Activated CD4-positive, alpha-beta T cell treated with anti-CD3 and anti-CD28 coated beads, Interleukin-2, amount 10 ng/mL, durations not matched to agents 7 days and 5 days (primary cell): Measurements from ENCODE around the gene ANKHD1. TPM values are rescaled to one million over a fixed set of nuclear protein-coding genes. Genes with fewer than 3 reads are reported as not detected.

ENCODE experiments used
- CTCF ChIA-PET: fragments of 350-600 bp; sonication (Branson Sonifier 250); formaldehyde crosslinking; loops from one replicate; lab custom pipeline; 2021; ENCODE audit warnings: antibody characterized with exemption; lab: Charles Lee
- POLR2A ChIA-PET: fragments of 350-600 bp; sonication (Branson Sonifier 250); formaldehyde crosslinking; loops from one replicate; lab custom pipeline; 2021; ENCODE audit warnings: antibody characterized with exemption; lab: Charles Lee
- DNase-seq: peaks from one replicate; pipeline ENCODE4 v3.0.0-alpha.2; 2020
- H3K27ac Mint-ChIP-seq: one replicate; pipeline ENCODE4 v1.8.0; 2021; ENCODE audit warnings: mild to moderate bottlenecking, moderate library complexity, mixed read lengths
- H3K27me3 Mint-ChIP-seq: one replicate; pipeline ENCODE4 v1.8.0; 2021; ENCODE audit warnings: mixed read lengths
- H3K36me3 Mint-ChIP-seq: one replicate; pipeline ENCODE4 v1.8.0; 2021; ENCODE audit warnings: low read depth, mixed read lengths
- H3K4me1 Mint-ChIP-seq: one replicate; pipeline ENCODE4 v1.8.0; 2021; ENCODE audit warnings: mixed read lengths
- H3K4me3 Mint-ChIP-seq: one replicate; pipeline ENCODE4 v1.8.0; 2021; ENCODE audit warnings: mild to moderate bottlenecking, moderate library complexity, mixed read lengths
- H3K9me3 Mint-ChIP-seq: one replicate; pipeline ENCODE4 v1.8.0; 2021; ENCODE audit warnings: mixed read lengths
- total RNA-seq, 2 experiments: library from RNA; stranded (reverse); gene quantifications; one replicate each; pipeline ENCODE4 v1.2.3, GENCODE V29; 2021

The ANKHD1 gene
- total RNA-seq, 2 experiments from 2014 or later = 118 TPM

DNA sequence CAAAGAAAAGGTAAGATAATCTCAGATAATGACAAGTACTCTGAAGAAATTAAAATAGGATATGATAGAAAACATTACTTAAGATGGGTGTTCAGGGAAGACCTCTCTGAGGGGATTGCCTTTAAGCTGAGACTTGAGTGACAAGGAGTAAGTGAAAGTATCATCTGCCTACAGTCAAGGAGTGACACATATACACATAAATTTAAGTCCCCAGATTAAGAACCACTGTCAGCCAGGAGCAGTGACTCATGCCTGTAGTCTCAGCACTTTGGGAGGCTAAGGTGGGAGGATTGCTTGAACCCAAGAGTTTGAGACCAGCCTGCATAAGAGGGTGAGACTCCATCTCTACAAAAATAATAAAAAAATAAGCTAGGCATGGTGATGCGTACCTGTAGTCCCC is 19.7 kb upstream of the ANKHD1 start:
- H3K36me3 Mint-ChIP-seq = no peaks in the 10 kb centered on the region

DNA sequence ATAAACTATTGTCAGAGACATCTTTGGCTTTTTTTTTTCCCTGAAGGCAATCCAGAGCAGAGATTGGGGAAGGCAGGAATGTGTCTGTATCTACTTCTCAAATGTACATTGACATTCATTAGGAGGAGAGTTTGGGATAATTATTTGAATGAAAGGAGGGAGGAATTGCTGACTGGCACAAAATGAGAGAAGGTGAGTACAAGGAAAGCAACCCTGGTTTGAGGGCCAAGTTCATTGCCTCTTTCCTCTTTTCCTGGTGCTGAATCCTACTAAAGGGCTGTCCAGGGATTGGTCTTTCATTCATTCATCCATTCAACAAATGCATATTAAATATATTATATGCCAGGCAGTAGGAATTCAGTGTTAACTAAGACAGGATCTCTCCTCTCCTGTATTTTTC is 18.8 kb upstream of the ANKHD1 start:
- H3K36me3 Mint-ChIP-seq = no peaks in the 10 kb centered on the region

More for the DNA sequence above, 19.7 kb upstream of the ANKHD1 start:
- no peaks in the 10 kb centered on the region for H3K9me3 Mint-ChIP-seq
- H3K4me1 Mint-ChIP-seq = peaks cover 10% of the 10 kb centered on the region
- H3K27ac Mint-ChIP-seq = no peak overlapping the region
- DNase-seq = no peak
- H3K27me3 Mint-ChIP-seq = no peaks in the 10 kb centered on the region
- ChIA-PET POLR2A (interaction anchor here (0.7 kb wide), 1 partner anchor 167 kb away, joined by 3 read pairs; no protein-coding TSS in a partner anchor), CTCF (interaction anchor here (1.3 to 2.4 kb wide), 2 partner anchors 9 to 19 kb away, joined by 4 to 10 read pairs; partner anchors contain the start of gene ANKHD1)
- no peak overlapping the region for H3K4me3 Mint-ChIP-seq

DNA sequence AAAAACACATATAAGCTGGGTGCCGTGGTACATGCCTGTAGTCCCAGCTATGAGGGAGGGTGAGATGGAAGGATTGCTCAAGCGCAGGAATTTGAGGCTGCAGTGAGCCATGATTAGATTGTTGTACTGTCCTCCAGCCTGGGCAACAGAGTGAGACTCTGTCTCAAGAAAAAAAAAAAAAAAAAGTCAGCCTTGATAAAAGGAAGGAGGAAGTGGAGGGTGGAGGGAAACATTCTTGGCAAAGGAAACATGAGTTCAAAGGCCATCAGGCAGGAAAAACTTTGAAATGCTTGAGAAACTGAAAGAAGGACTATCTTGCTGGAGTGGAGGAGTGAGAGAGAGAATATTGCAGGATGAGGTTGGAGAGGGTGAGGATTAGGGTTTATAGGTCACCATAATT is 18.3 kb upstream of the ANKHD1 start:
- H3K9me3 Mint-ChIP-seq = no peaks in the 10 kb centered on the region
- no peak for DNase-seq
- no peaks in the 10 kb centered on the region for H3K27me3 Mint-ChIP-seq
- H3K27ac Mint-ChIP-seq = no peak overlapping the region
- ChIA-PET POLR2A (no interaction called here), CTCF (interaction anchor here (2.4 kb wide), 1 partner anchor 11 kb away, joined by 10 read pairs; no protein-coding TSS in a partner anchor)
- peaks cover 10% of the 10 kb centered on the region for H3K4me1 Mint-ChIP-seq
- no peaks in the 10 kb centered on the region for H3K36me3 Mint-ChIP-seq
- no peak overlapping the region for H3K4me3 Mint-ChIP-seq

More for the DNA sequence above, 18.8 kb upstream of the ANKHD1 start:
- Mint-ChIP-seq H3K27me3 (no peaks in the 10 kb centered on the region), H3K4me3 (no peak overlapping the region), H3K9me3 (no peaks in the 10 kb centered on the region), H3K27ac (peak overlapping the region; percentile 19), H3K4me1 (peaks cover 10% of the 10 kb centered on the region)
- ChIA-PET POLR2A (no interaction called here), CTCF (interaction anchor here (2.4 kb wide), 1 partner anchor 10 kb away, joined by 10 read pairs; no protein-coding TSS in a partner anchor)
- no peak for DNase-seq

DNA sequence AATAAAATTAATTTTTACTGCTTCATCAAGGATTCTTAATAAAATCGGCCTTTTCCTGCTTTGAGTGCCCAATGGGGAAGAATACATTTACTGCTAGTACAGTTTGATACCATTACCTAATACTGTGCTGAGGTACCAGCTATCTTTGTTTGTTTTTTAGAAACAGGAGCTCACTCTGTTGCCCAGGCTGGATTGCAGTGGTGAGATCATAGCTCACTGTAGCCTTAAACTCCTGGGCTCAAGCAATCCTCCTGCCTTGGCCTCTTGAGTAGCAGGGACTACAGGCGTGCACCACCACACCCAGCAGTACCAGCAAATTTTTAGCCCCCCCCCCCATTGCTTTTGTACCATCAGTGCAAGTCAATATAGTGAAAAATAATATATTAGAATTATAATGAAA is 13.6 kb upstream of the ANKHD1 start:
- Mint-ChIP-seq H3K27me3 (no peaks in the 10 kb centered on the region), H3K4me1 (peaks cover 7% of the 10 kb centered on the region), H3K36me3 (no peaks in the 10 kb centered on the region), H3K9me3 (no peaks in the 10 kb centered on the region), H3K4me3 (no peak overlapping the region), H3K27ac (no peak overlapping the region)
- POLR2A ChIA-PET = no interaction called here
- CTCF ChIA-PET = interaction anchor here (0.8 to 1.7 kb wide), 4 partner anchors 13 to 338 kb away, joined by 3 to 5 read pairs (median 3); partner anchors contain the start of gene ANKHD1
- DNase-seq = no peak

- no peaks in the 10 kb centered on the region for H3K27me3 Mint-ChIP-seq
- no peak overlapping the region for H3K27ac Mint-ChIP-seq
- POLR2A ChIA-PET = no interaction called here
- H3K36me3 Mint-ChIP-seq = no peaks in the 10 kb centered on the region
- no peaks in the 10 kb centered on the region for H3K4me1 Mint-ChIP-seq
- DNase-seq = no peak
- CTCF ChIA-PET = no interaction called here
- H3K9me3 Mint-ChIP-seq = no peaks in the 10 kb centered on the region
- H3K4me3 Mint-ChIP-seq = no peak overlapping the region
Measured at GRCh38 chr5:140391312-140391711, 10.3 kb upstream of the ANKHD1 start.

DNA sequence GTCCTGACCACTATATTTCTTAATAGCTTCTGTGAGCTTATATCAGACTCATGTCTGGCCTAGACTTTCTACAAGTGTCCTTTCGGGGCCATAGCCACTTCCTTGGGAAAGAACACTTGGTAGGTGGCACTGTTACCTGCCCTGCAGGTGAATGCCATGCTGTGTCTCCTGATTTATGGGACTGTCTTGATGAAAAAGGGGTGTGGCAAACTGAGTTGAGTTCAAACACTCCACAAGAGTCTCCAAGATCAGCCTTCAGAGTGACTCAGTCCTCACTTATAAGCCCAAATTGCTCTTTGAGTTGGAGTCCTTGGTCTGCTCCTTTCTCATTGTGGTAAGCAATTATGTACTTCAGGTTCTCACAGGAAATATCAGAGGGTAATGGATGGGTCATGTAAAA is 9.9 kb upstream of the ANKHD1 start:
- H3K4me1 Mint-ChIP-seq = no peaks in the 10 kb centered on the region
- H3K27ac Mint-ChIP-seq = no peak overlapping the region
- H3K9me3 Mint-ChIP-seq = no peaks in the 10 kb centered on the region
- H3K4me3 Mint-ChIP-seq = no peak overlapping the region
- no peak for DNase-seq
- no peaks in the 10 kb centered on the region for H3K27me3 Mint-ChIP-seq
- POLR2A ChIA-PET = interaction anchor here (0.7 kb wide), 1 partner anchor 265 kb away, joined by 4 read pairs; no protein-coding TSS in a partner anchor
- CTCF ChIA-PET = no interaction called here
- no peaks in the 10 kb centered on the region for H3K36me3 Mint-ChIP-seq

DNA sequence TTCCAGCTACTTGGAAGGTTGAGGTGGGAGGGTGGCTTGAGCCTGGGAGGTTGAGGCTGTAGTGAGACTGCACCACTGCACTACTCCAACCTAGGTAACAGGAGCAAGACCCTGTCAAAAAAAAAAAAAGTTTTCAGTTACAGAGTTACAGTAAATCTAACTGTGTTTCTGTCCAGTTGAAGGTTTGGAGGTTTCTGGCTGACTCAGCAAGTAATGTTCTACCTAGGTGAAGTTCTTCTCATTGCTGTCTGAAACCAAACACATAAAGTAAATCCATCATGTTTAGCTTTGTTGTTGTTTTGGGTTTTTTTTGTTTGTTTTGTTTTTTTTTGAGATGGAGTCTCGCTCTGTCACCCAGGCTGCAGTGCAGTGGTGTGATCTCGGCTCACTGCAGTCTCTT is 7.9 kb upstream of the ANKHD1 start:
- no peak overlapping the region for H3K27ac Mint-ChIP-seq
- H3K36me3 Mint-ChIP-seq = no peaks in the 10 kb centered on the region
- no peak overlapping the region for H3K4me3 Mint-ChIP-seq
- no peak for DNase-seq
- ChIA-PET CTCF (interaction anchor here (0.7 to 1.6 kb wide), 5 partner anchors 7 to 158 kb away, joined by 3 to 4 read pairs (median 3); no protein-coding TSS in a partner anchor), POLR2A (no interaction called here)
- no peaks in the 10 kb centered on the region for H3K9me3 Mint-ChIP-seq
- H3K27me3 Mint-ChIP-seq = no peaks in the 10 kb centered on the region
- peaks cover 1% of the 10 kb centered on the region for H3K4me1 Mint-ChIP-seq

- Mint-ChIP-seq H3K27me3 (no peaks in the 10 kb centered on the region), H3K27ac (no peak overlapping the region), H3K4me1 (peaks cover 16% of the 10 kb centered on the region), H3K36me3 (peaks cover 4% of the 10 kb centered on the region), H3K9me3 (no peaks in the 10 kb centered on the region), H3K4me3 (no peak overlapping the region)
- no peak for DNase-seq
- CTCF ChIA-PET = interaction anchor here (0.6 kb wide), 1 partner anchor 357 kb away, joined by 3 read pairs; no protein-coding TSS in a partner anchor
- POLR2A ChIA-PET = no interaction called here
Measured at GRCh38 chr5:140398379-140398811, 3.2 kb upstream of the ANKHD1 start.

DNA sequence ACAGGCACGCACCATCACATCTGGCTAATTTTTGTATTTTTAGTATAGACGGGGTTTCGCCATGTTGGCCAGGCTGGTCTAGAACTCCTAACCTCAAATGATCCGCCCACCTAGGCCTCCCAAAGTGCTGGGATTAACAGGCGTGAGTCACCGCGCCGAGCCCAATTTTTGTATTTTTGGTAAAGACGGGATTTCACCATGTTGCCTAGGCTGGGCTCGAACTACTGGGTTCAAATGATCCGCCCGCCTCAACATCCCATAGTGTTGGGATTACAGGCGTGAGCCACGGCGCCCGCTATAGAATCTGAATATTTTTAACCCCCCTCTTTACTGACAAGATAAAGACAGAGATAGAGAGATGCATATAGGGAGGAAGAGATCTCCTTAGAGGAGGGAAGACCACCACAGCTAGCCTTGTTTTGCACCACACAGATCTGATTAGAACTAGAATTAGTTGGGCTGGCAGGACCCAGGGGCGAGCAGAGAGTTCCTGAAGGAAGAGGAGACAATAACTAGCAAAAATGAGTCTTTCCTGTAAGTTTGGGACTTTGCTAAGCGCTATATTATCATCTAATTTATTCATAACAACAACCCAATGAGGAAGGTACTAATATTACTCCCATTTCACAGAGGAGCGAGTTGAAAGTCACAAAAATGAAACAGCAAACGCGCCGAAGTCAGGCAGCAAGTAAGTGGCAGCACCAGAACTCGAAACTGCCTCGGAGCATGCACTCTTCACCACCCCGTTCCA is 1.5 kb upstream of the ANKHD1 start:
- H3K27ac Mint-ChIP-seq = no peak overlapping the region
- no peaks in the 10 kb centered on the region for H3K27me3 Mint-ChIP-seq
- no peaks in the 10 kb centered on the region for H3K9me3 Mint-ChIP-seq
- H3K4me1 Mint-ChIP-seq = peaks cover 29% of the 10 kb centered on the region
- CTCF ChIA-PET = interaction anchor here (1.0 to 2.4 kb wide), 7 partner anchors 15 to 325 kb away, joined by 3 to 9 read pairs (median 3); partner anchors contain the start of gene TMCO6
- peak; percentile 49 for DNase-seq
- peaks cover 12% of the 10 kb centered on the region for H3K36me3 Mint-ChIP-seq
- POLR2A ChIA-PET = interaction anchor here (2.1 kb wide), 1 partner anchor 326 kb away, joined by 5 read pairs; no protein-coding TSS in a partner anchor
- no peak overlapping the region for H3K4me3 Mint-ChIP-seq

- Mint-ChIP-seq H3K4me3 (no peak overlapping the region), H3K9me3 (no peaks in the 10 kb centered on the region), H3K27ac (no peak overlapping the region), H3K27me3 (no peaks in the 10 kb centered on the region), H3K36me3 (peaks cover 14% of the 10 kb centered on the region), H3K4me1 (peaks cover 31% of the 10 kb centered on the region)
- peak; percentile 91 for DNase-seq
- ChIA-PET POLR2A (interaction anchor here (0.7 to 2.1 kb wide), 2 partner anchors 147 to 325 kb away, joined by 3 to 5 read pairs; no protein-coding TSS in a partner anchor), CTCF (interaction anchor here (0.9 to 2.4 kb wide), 13 partner anchors 13 to 325 kb away, joined by 3 to 9 read pairs (median 3); partner anchors contain the start of gene TMCO6)
Measured at GRCh38 chr5:140400730-140401361, 787 bp upstream of the ANKHD1 start.

- Mint-ChIP-seq H3K36me3 (peaks cover 15% of the 10 kb centered on the region), H3K9me3 (no peaks in the 10 kb centered on the region), H3K27ac (no peak overlapping the region), H3K4me1 (peaks cover 33% of the 10 kb centered on the region), H3K4me3 (no peak overlapping the region), H3K27me3 (no peaks in the 10 kb centered on the region)
- peak; percentile 56 for DNase-seq
- POLR2A ChIA-PET = interaction anchor here (0.8 to 2.1 kb wide), 3 partner anchors 17 to 324 kb away, joined by 3 to 5 read pairs (median 3); no protein-coding TSS in a partner anchor
- CTCF ChIA-PET = interaction anchor here (0.6 to 2.4 kb wide), 10 partner anchors 10 to 261 kb away, joined by 3 to 8 read pairs (median 4); partner anchors contain the start of gene EIF4EBP3
Measured at GRCh38 chr5:140402258-140403074, 833 bp downstream of the ANKHD1 start.

DNA sequence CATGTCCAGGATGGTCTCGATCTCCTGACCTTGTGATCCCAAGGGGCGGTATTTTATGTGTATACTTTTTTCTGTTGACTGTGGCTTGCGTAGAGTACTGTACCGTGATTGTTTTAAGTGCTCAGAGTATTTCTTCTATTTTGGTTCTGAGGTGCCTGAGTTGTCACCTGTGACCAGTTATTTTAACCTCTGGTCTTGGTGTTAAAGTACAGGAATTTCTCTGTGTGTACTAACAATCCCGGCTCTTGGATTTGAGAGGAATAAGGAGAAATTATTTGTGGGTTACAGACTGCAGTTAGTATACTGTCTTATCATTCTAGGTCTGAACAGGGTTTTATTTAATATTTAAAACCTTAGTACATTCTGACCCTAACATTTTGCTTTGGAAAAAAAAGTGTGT is 2.0 kb downstream of the ANKHD1 start:
- H3K27ac Mint-ChIP-seq = no peak overlapping the region
- H3K9me3 Mint-ChIP-seq = no peaks in the 10 kb centered on the region
- peaks cover 35% of the 10 kb centered on the region for H3K4me1 Mint-ChIP-seq
- peaks cover 15% of the 10 kb centered on the region for H3K36me3 Mint-ChIP-seq
- H3K4me3 Mint-ChIP-seq = no peak overlapping the region
- ChIA-PET CTCF (interaction anchor here (0.8 to 2.4 kb wide), 3 partner anchors 11 to 160 kb away, joined by 3 to 7 read pairs (median 3); no protein-coding TSS in a partner anchor), POLR2A (no interaction called here)
- DNase-seq = no peak
- no peaks in the 10 kb centered on the region for H3K27me3 Mint-ChIP-seq
